GM21723 (cell line): ENCODE measurements around the gene BSDC1.
"Not testable (repeated sequence)": the region's sequence is repeated elsewhere in the genome, so short reads cannot be mapped to it uniquely, and the experiment has no call there.

Source experiments
- ATAC-seq: cut with Tn5 transposase; IDR thresholded peaks from one replicate; pipeline ENCODE4 v1.9.1; 2021; ENCODE audit warnings: mild to moderate bottlenecking, moderate library complexity; ENCODE audit not compliant: unreplicated experiment

BSDC1 gene

GRCh38 chr1:32361674-32362473 is 32.4 kb downstream of the BSDC1 start:
- ATAC-seq: no peak

- no peak for ATAC-seq
Measured at GRCh38 chr1:32361308-32361673, 33.0 kb downstream of the BSDC1 start.

- no peak for ATAC-seq
Measured at GRCh38 chr1:32358435-32358834, 35.8 kb downstream of the BSDC1 start.

GRCh38 chr1:32357614-32358013 is 36.6 kb downstream of the BSDC1 start:
- no peak for ATAC-seq

- no peak for ATAC-seq
Measured at GRCh38 chr1:32356478-32356877, 37.8 kb downstream of the BSDC1 start.

GRCh38 chr1:32355778-32356177 is 38.5 kb downstream of the BSDC1 start:
- ATAC-seq: not testable (repeated sequence)

GRCh38 chr1:32353886-32354570 is 40.2 kb downstream of the BSDC1 start:
- ATAC-seq: no peak

GRCh38 chr1:32353431-32353830 is 40.8 kb downstream of the BSDC1 start:
- ATAC-seq: no peak

- ATAC-seq: no peak
Measured at GRCh38 chr1:32352831-32353383, 41.3 kb downstream of the BSDC1 start.

- ATAC-seq: no peak
Measured at GRCh38 chr1:32352239-32352745, 41.9 kb downstream of the BSDC1 start.

- ATAC-seq: peak; percentile 82
Measured at GRCh38 chr1:32351399-32352238, 42.6 kb downstream of the BSDC1 start.

GRCh38 chr1:32350785-32351398 is 43.3 kb downstream of the BSDC1 start:
- peak; percentile 47 for ATAC-seq

- no peak for ATAC-seq
Measured at GRCh38 chr1:32349211-32349708, 45.0 kb downstream of the BSDC1 start.

- ATAC-seq: no peak
Measured at GRCh38 chr1:32346532-32347157, 47.6 kb downstream of the BSDC1 start.

GRCh38 chr1:32345289-32345827 is 48.9 kb downstream of the BSDC1 start:
- no peak for ATAC-seq

- no peak for ATAC-seq
Measured at GRCh38 chr1:32342704-32343103, 51.5 kb downstream of the BSDC1 start.

GRCh38 chr1:32341971-32342370 is 52.3 kb downstream of the BSDC1 start:
- no peak for ATAC-seq

GRCh38 chr1:32341186-32341757 is 53.0 kb downstream of the BSDC1 start:
- no peak for ATAC-seq

- ATAC-seq: no peak
Measured at GRCh38 chr1:32339363-32339978, 54.8 kb downstream of the BSDC1 start.
